HEK293 (cell line): Measurements from ENCODE around the gene DENND10.

Experiments
- CTCF ChIA-PET: fragments of 350-600 bp; formaldehyde crosslinking; extraction: SDS; loops from one replicate; lab custom pipeline; 2021; ENCODE audit warnings: antibody characterized with exemption; lab: Yijun Ruan, JAX
- POLR2A ChIA-PET: fragments of 300-600 bp; formaldehyde crosslinking; extraction: SDS; loops from one replicate; lab custom pipeline; 2020; ENCODE audit warnings: antibody characterized with exemption, inconsistent platforms; lab: Yijun Ruan, JAX
- H3K27ac ChIP-seq: fragments of 200-500 bp; sonication (Bioruptor generic); 2 replicates; pipeline ENCODE4 v1.5.1; 2014; ENCODE audit warnings: low read depth, low read length, control low read depth, inconsistent platforms; ENCODE audit errors: extremely low read depth
- H3K36me3 ChIP-seq, 2 experiments: fragments of 200-500 bp in 1 of 2; sonication (Bioruptor generic) in 1 of 2; 1 replicate in 1 of 2; 2 replicates in 1 of 2; pipeline ENCODE4 v1.5.1; 2014 to 2017; ENCODE audit warnings: inconsistent platforms in 2 of 2, low read length in 2 of 2; ENCODE audit not compliant: control insufficient read depth in 2 of 2, insufficient read depth in 1 of 2
- H3K4me1 ChIP-seq: fragments of 200-500 bp; sonication (Bioruptor generic); 2 replicates; pipeline ENCODE4 v1.5.1; 2014; ENCODE audit warnings: mild to moderate bottlenecking, low read length, inconsistent platforms; ENCODE audit not compliant: control insufficient read depth, insufficient read depth
- H3K4me3 ChIP-seq: 2 replicates; pipeline ENCODE4 v1.5.1; 2011; ENCODE audit warnings: low read depth, mild to moderate bottlenecking, control low read depth, low read length, moderate library complexity
- H3K9me3 ChIP-seq: fragments of 200-500 bp; sonication (Bioruptor generic); 2 replicates; pipeline ENCODE4 v1.5.1; 2014; ENCODE audit warnings: low read depth, low read length, inconsistent platforms; ENCODE audit not compliant: control insufficient read depth, insufficient read depth
- KLF8 ChIP-seq: fragments of 450-650 bp; formaldehyde crosslinking; IDR thresholded peaks from 2 replicates; pipeline ENCODE4 v1.5.1; 2016; ENCODE audit warnings: missing biosample characterization, missing genetic modification characterization
- ZBTB17 ChIP-seq: fragments of 450-650 bp; formaldehyde crosslinking; IDR thresholded peaks from 2 replicates; pipeline ENCODE4 v1.5.1; 2016; ENCODE audit warnings: missing biosample characterization, missing genetic modification characterization
- ZFHX2 ChIP-seq: fragments of 450-650 bp; formaldehyde crosslinking; conservative IDR thresholded peaks from 2 replicates; pipeline ENCODE4 v1.5.1; 2016; ENCODE audit warnings: missing biosample characterization, missing genetic modification characterization
- ZFP37 ChIP-seq: fragments of 450-650 bp; formaldehyde crosslinking; IDR thresholded peaks from 2 replicates; pipeline ENCODE4 v1.5.1; 2016; ENCODE audit warnings: missing biosample characterization, missing genetic modification characterization
- ZFP41 ChIP-seq: fragments of 450-650 bp; formaldehyde crosslinking; IDR thresholded peaks from 2 replicates; pipeline ENCODE4 v1.5.1; 2016; ENCODE audit warnings: missing biosample characterization, missing genetic modification characterization, borderline replicate concordance
- ZNF132 ChIP-seq: fragments of 450-650 bp; formaldehyde crosslinking; IDR thresholded peaks from 2 replicates; pipeline ENCODE4 v1.5.1; 2017; ENCODE audit warnings: missing biosample characterization, missing genetic modification characterization, borderline replicate concordance
- ZNF184 ChIP-seq: fragments of 450-650 bp; IDR thresholded peaks from 2 replicates; pipeline ENCODE4 v1.5.1; 2018; ENCODE audit warnings: missing biosample characterization, mild to moderate bottlenecking, missing genetic modification characterization
- ZNF2 ChIP-seq: fragments of 450-650 bp; formaldehyde crosslinking; IDR thresholded peaks from 2 replicates; pipeline ENCODE4 v1.5.1; 2016; ENCODE audit warnings: missing biosample characterization, missing genetic modification characterization
- ZNF202 ChIP-seq: fragments of 450-650 bp; formaldehyde crosslinking; IDR thresholded peaks from 2 replicates; pipeline ENCODE4 v1.5.1; 2016; ENCODE audit warnings: missing biosample characterization, missing genetic modification characterization, borderline replicate concordance
- ZNF350 ChIP-seq: fragments of 450-650 bp; formaldehyde crosslinking; IDR thresholded peaks from 2 replicates; pipeline ENCODE4 v1.5.0; 2017; ENCODE audit warnings: missing biosample characterization, mild to moderate bottlenecking, missing genetic modification characterization
- ZNF37A ChIP-seq: fragments of 450-650 bp; IDR thresholded peaks from 2 replicates; pipeline ENCODE4 v1.5.1; 2018; ENCODE audit warnings: missing biosample characterization, missing genetic modification characterization
- ZNF391 ChIP-seq: fragments of 450-650 bp; formaldehyde crosslinking; IDR thresholded peaks from 2 replicates; pipeline ENCODE4 v1.5.1; 2016; ENCODE audit warnings: low read depth, missing biosample characterization, missing genetic modification characterization, borderline replicate concordance
- ZNF585B ChIP-seq: fragments of 450-650 bp; formaldehyde crosslinking; IDR thresholded peaks from 2 replicates; pipeline ENCODE4 v1.5.1; 2016; ENCODE audit warnings: missing biosample characterization, missing genetic modification characterization
- ZNF600 ChIP-seq: fragments of 450-650 bp; formaldehyde crosslinking; IDR thresholded peaks from 2 replicates; pipeline ENCODE4 v1.5.1; 2016; ENCODE audit warnings: missing biosample characterization, missing genetic modification characterization
- ZNF610 ChIP-seq: fragments of 450-650 bp; formaldehyde crosslinking; IDR thresholded peaks from 2 replicates; pipeline ENCODE4 v1.5.1; 2016; ENCODE audit warnings: missing biosample characterization, missing genetic modification characterization, borderline replicate concordance
- ZNF623 ChIP-seq: fragments of 450-650 bp; formaldehyde crosslinking; IDR thresholded peaks from 2 replicates; pipeline ENCODE4 v1.5.1; 2016; ENCODE audit warnings: missing biosample characterization, missing genetic modification characterization
- ZNF654 ChIP-seq: fragments of 450-650 bp; formaldehyde crosslinking; IDR thresholded peaks from 2 replicates; pipeline ENCODE4 v1.5.1; 2016; ENCODE audit warnings: low read depth, missing biosample characterization, missing genetic modification characterization
- ZNF747 ChIP-seq: fragments of 450-650 bp; formaldehyde crosslinking; IDR thresholded peaks from 2 replicates; pipeline ENCODE4 v1.5.1; 2016; ENCODE audit warnings: missing biosample characterization, missing genetic modification characterization
- ZNF777 ChIP-seq: fragments of 450-650 bp; formaldehyde crosslinking; IDR thresholded peaks from 2 replicates; pipeline ENCODE4 v1.5.1; 2017; ENCODE audit warnings: missing biosample characterization, missing genetic modification characterization, borderline replicate concordance
- ZNF785 ChIP-seq: fragments of 450-650 bp; formaldehyde crosslinking; IDR thresholded peaks from 2 replicates; pipeline ENCODE4 v1.5.1; 2016; ENCODE audit warnings: missing biosample characterization, missing genetic modification characterization
- ZNF830 ChIP-seq: fragments of 450-650 bp; IDR thresholded peaks from 2 replicates; pipeline ENCODE4 v1.5.0; 2018; ENCODE audit warnings: missing biosample characterization, missing genetic modification characterization, low read depth, mild to moderate bottlenecking, moderate library complexity
- ZSCAN30 ChIP-seq: fragments of 450-650 bp; IDR thresholded peaks from 2 replicates; pipeline ENCODE4 v1.5.1; 2018; ENCODE audit warnings: missing biosample characterization, mild to moderate bottlenecking, missing genetic modification characterization, moderate library complexity
- TF ChIP-seq, protein P1 (sequence below): fragments of 450-650 bp; IDR thresholded peaks from 2 replicates; pipeline ENCODE4 v1.5.1; 2018; ENCODE audit warnings: missing biosample characterization, missing genetic modification characterization
- TF ChIP-seq, protein P2 (sequence below): fragments of 450-650 bp; formaldehyde crosslinking; IDR thresholded peaks from 2 replicates; pipeline ENCODE4 v1.5.1; 2016; ENCODE audit warnings: missing biosample characterization, missing genetic modification characterization
- TF ChIP-seq, protein P3 (sequence below): fragments of 450-650 bp; formaldehyde crosslinking; IDR thresholded peaks from 2 replicates; pipeline ENCODE4 v1.5.1; 2017; ENCODE audit warnings: missing biosample characterization, missing genetic modification characterization
- TF ChIP-seq, protein P4 (sequence below): fragments of 450-650 bp; formaldehyde crosslinking; IDR thresholded peaks from 2 replicates; pipeline ENCODE4 v1.5.1; 2016; ENCODE audit warnings: missing biosample characterization, missing genetic modification characterization

DENND10 gene

DNA sequence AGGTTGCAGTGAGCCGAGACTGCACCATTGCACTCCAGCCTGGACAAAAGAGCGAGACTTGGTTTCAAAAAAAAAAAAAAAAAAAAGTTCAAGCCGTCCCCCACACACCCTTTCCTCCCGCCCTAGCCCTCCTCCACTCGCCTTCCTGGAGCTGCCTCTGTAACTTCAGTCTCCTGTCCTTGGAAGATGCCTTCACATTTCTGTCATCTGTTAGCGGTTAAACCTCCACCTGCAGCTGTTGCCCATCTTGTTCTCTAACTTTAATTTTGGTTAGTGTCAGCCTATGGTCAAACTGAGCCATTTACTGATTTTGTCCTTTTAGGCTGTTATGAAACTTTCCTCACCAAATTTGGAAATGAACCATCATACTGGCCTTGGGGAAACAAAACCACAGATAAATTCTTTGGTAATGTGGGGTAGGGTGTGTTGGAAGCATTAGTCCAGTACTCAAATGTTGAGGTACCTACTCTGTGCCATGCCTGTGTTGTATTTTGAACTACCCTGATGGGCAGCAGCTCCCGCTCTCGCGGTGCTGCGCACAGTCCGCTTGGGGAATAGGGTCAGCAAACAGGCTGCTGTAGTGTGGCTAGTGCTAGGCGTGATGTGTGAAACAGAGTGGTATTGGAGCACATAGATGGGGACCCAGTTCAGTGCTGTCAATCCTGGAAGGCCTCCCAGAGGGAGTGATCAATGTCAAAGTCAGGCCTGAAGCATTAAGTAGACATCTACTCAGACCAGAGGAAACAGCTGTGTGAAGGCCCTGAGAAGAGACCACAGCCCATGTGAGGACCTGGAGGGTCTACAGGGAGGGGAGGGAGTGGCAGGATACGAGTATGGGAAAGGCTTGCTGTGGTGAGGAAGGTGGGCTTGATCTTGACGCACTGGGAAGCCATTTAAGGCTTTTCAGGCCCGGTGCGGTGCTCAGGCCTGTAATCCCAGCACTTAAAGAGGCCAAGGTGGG, 34.7 kb downstream of the DENND10 start:
- H3K36me3 ChIP-seq, result peaks cover 26 to 52% of the 10 kb centered on the region in 2 experiments
- TF ChIP-seq, protein P1, sequence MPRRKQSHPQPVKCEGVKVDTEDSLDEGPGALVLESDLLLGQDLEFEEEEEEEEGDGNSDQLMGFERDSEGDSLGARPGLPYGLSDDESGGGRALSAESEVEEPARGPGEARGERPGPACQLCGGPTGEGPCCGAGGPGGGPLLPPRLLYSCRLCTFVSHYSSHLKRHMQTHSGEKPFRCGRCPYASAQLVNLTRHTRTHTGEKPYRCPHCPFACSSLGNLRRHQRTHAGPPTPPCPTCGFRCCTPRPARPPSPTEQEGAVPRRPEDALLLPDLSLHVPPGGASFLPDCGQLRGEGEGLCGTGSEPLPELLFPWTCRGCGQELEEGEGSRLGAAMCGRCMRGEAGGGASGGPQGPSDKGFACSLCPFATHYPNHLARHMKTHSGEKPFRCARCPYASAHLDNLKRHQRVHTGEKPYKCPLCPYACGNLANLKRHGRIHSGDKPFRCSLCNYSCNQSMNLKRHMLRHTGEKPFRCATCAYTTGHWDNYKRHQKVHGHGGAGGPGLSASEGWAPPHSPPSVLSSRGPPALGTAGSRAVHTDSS (tag by site-specific recombination), result no peak
- TF ChIP-seq ZFP41 (tag by site-specific recombination) (no peak), ZNF350 (tag by site-specific recombination) (no peak), ZNF623 (tag by site-specific recombination) (no peak), ZNF37A (tag by site-specific recombination) (no peak), ZNF785 (tag by site-specific recombination) (no peak), ZNF585B (tag by site-specific recombination) (no peak), ZNF747 (tag by site-specific recombination) (no peak), ZFP37 (tag by site-specific recombination) (no peak), ZNF777 (tag by site-specific recombination) (no peak), ZNF610 (tag by site-specific recombination) (no peak), ZNF202 (no peak), KLF8 (no peak), ZSCAN30 (tag by site-specific recombination) (no peak)
- TF ChIP-seq, protein P2, sequence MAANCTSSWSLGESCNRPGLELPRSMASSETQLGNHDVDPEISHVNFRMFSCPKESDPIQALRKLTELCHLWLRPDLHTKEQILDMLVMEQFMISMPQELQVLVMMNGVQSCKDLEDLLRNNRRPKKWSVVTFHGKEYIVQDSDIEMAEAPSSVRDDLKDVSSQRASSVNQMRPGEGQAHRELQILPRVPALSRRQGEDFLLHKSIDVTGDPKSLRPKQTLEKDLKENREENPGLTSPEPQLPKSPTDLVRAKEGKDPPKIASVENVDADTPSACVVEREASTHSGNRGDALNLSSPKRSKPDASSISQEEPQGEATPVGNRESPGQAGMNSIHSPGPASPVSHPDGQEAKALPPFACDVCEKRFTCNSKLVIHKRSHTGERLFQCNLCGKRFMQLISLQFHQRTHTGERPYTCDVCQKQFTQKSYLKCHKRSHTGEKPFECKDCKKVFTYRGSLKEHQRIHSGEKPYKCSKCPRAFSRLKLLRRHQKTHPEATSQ (tag by site-specific recombination), result no peak
- TF ChIP-seq, protein P3, sequence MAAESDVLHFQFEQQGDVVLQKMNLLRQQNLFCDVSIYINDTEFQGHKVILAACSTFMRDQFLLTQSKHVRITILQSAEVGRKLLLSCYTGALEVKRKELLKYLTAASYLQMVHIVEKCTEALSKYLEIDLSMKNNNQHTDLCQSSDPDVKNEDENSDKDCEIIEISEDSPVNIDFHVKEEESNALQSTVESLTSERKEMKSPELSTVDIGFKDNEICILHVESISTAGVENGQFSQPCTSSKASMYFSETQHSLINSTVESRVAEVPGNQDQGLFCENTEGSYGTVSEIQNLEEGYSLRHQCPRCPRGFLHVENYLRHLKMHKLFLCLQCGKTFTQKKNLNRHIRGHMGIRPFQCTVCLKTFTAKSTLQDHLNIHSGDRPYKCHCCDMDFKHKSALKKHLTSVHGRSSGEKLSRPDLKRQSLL (tag by site-specific recombination), result no peak
- H3K4me1 ChIP-seq, result no peaks in the 10 kb centered on the region
- H3K27ac ChIP-seq, result no peak overlapping the region
- no peaks in the 10 kb centered on the region for H3K9me3 ChIP-seq
- ChIA-PET CTCF (interaction anchor here (0.6 to 1.1 kb wide), 5 partner anchors 34 to 453 kb away, joined by 3 to 4 read pairs (median 3); no protein-coding TSS in a partner anchor), POLR2A (interaction anchor here (0.6 to 0.8 kb wide), 3 partner anchors 15 to 377 kb away, joined by 5 to 6 read pairs (median 5); no protein-coding TSS in a partner anchor)
- H3K4me3 ChIP-seq, result no peak overlapping the region

DNA sequence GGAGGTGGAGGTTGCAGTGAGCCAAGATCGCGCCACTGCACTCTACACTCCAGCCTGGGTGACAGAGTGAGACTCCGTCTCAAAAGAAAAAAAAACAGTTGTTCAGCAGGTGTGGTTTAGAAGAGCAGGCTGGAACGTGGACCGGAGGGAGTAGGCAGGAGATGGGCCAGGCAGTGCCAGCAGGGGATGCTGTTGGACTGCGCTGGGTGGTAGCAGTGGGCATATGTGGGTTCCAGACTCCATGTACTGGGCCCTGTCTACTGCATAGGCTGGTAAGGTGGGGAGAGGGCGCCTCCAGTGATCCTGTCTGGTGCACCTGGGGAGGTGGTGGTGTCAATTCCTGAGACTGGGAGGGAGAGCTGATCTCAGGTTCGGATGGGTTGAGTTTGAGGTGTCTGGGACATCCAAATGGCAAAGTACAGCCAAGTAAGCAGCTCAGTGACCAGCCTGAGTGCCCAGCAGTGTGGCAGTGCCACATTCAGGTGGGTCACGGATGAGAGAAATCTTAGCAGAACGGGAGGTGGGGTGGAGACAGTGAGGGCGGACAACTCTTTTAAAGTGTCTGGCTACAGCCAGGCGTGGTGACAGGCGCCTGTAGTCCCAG, 35.7 kb downstream of the DENND10 start:
- POLR2A ChIA-PET, result interaction anchor here (0.8 kb wide), 1 partner anchor 47 kb away, joined by 5 read pairs; no protein-coding TSS in a partner anchor
- Histone ChIP-seq H3K4me1 (no peaks in the 10 kb centered on the region), H3K36me3 (peaks cover 19 to 48% of the 10 kb centered on the region in 2 experiments), H3K9me3 (no peaks in the 10 kb centered on the region), H3K4me3 (no peak overlapping the region), H3K27ac (no peak overlapping the region)
- CTCF ChIA-PET, result interaction anchor here (0.6 to 1.1 kb wide), 4 partner anchors 59 to 619 kb away, joined by 3 to 4 read pairs (median 3); no protein-coding TSS in a partner anchor
- no peak for TF ChIP-seq ZNF132 (tag by site-specific recombination)
- TF ChIP-seq ZNF600 (tag by site-specific recombination), result peak; percentile 71
- TF ChIP-seq ZNF391, result 0 out of 2 replicates have a peak, but pooled peaks have one; percentile 32
- TF ChIP-seq, protein P4, sequence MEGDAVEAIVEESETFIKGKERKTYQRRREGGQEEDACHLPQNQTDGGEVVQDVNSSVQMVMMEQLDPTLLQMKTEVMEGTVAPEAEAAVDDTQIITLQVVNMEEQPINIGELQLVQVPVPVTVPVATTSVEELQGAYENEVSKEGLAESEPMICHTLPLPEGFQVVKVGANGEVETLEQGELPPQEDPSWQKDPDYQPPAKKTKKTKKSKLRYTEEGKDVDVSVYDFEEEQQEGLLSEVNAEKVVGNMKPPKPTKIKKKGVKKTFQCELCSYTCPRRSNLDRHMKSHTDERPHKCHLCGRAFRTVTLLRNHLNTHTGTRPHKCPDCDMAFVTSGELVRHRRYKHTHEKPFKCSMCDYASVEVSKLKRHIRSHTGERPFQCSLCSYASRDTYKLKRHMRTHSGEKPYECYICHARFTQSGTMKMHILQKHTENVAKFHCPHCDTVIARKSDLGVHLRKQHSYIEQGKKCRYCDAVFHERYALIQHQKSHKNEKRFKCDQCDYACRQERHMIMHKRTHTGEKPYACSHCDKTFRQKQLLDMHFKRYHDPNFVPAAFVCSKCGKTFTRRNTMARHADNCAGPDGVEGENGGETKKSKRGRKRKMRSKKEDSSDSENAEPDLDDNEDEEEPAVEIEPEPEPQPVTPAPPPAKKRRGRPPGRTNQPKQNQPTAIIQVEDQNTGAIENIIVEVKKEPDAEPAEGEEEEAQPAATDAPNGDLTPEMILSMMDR (tag by site-specific recombination), result peak; percentile 86
- TF ChIP-seq ZNF830 (tag by site-specific recombination), result no peak
- no peak for TF ChIP-seq ZNF184 (tag by site-specific recombination)
- TF ChIP-seq ZNF654 (tag by site-specific recombination), result peak; percentile 81
- TF ChIP-seq ZNF2 (tag by site-specific recombination), result peak; percentile 98
- peak; percentile 61 for TF ChIP-seq ZBTB17 (tag by site-specific recombination)
- TF ChIP-seq ZFHX2, result peak; percentile 14; the same call in 1 of the 2 replicates
